HepG2 (cell line): ENCODE results near the gene MICB. TPM values are rescaled to one million over a fixed set of nuclear protein-coding genes. Genes with fewer than 3 reads are reported as not detected.

Experiments used
- GABPA ChIP-seq, 2 experiments: IDR thresholded peaks; 2 replicates each; pipeline ENCODE4 v1.6.1; 2011 to 2016; ENCODE audit warnings: low read depth in 2 of 2, low read length in 1 of 2, missing biosample characterization in 1 of 2, missing genetic modification characterization in 1 of 2
- MAFG ChIP-seq: sonication (generic); formaldehyde crosslinking; IDR thresholded peaks from 2 replicates; pipeline ENCODE4 v1.5.1; 2020; ENCODE audit warnings: mild to moderate bottlenecking, missing genetic modification reagents
- PAX8 ChIP-seq: sonication (generic); formaldehyde crosslinking; IDR thresholded peaks from 2 replicates; pipeline ENCODE4 v1.8.0; 2022; ENCODE audit warnings: mild to moderate bottlenecking, missing genetic modification reagents, borderline replicate concordance
- RAD51 ChIP-seq: fragments of 450-650 bp; IDR thresholded peaks from 2 replicates; pipeline ENCODE4 v1.6.1; 2016; ENCODE audit warnings: borderline replicate concordance
- YEATS2 ChIP-seq: sonication (generic); formaldehyde crosslinking; IDR thresholded peaks from 2 replicates; pipeline ENCODE4 v1.4.0; 2020; ENCODE audit warnings: missing genetic modification reagents, borderline replicate concordance
- ZHX2 ChIP-seq, 2 experiments: sonication (generic) in 1 of 2; formaldehyde crosslinking in 1 of 2; IDR thresholded peaks; 2 replicates each; pipeline versions ENCODE4 v1.6.1 to v1.9.0; 2014 to 2022; ENCODE audit warnings: antibody characterized with exemption in 1 of 2, borderline replicate concordance in 1 of 2, inconsistent platforms in 1 of 2, low read depth in 1 of 2, missing genetic modification reagents in 1 of 2
- ZNF280D ChIP-seq: sonication (generic); formaldehyde crosslinking; IDR thresholded peaks from 2 replicates; pipeline ENCODE4 v1.5.1; 2020; ENCODE audit warnings: mild to moderate bottlenecking, missing genetic modification reagents
- ZNF44 ChIP-seq: sonication (generic); formaldehyde crosslinking; IDR thresholded peaks from 2 replicates; pipeline ENCODE4 v1.5.1; 2020; ENCODE audit warnings: mild to moderate bottlenecking, missing genetic modification reagents
- ZNF670 ChIP-seq: sonication (generic); formaldehyde crosslinking; IDR thresholded peaks from 2 replicates; pipeline ENCODE4 v1.8.0; 2022; ENCODE audit warnings: mild to moderate bottlenecking, missing genetic modification reagents, borderline replicate concordance
- ZNF709 ChIP-seq: sonication (generic); formaldehyde crosslinking; IDR thresholded peaks from 2 replicates; pipeline ENCODE4 v1.5.0; 2020; ENCODE audit warnings: mild to moderate bottlenecking, missing genetic modification reagents
- ZSCAN30 ChIP-seq: sonication (generic); formaldehyde crosslinking; IDR thresholded peaks from 2 replicates; pipeline ENCODE4 v1.5.0; 2020; ENCODE audit warnings: mild to moderate bottlenecking, missing genetic modification reagents
- polyA plus RNA-seq, 8 experiments: library from polyadenylated mRNA; depleted of rRNA in 3 of 8; stranded (reverse) in 7 of 8; unstranded in 1 of 8; fragments of >200 nt; fragmentation: Illumina TruSeq in 4 of 8; extraction: Trizol in 4 of 8; gene quantifications; 2 replicates each; pipeline versions ENCODE4 v1.2.1 to v1.2.3, GENCODE V29; 2011 to 2016; ENCODE audit warnings: low read depth in 4 of 8, missing spikeins in 1 of 8, mixed read lengths in 1 of 8; ENCODE audit not compliant: insufficient read depth in 1 of 8
- total RNA-seq, 5 experiments: library from RNA; depleted of rRNA; stranded (reverse); fragments of >200 nt; fragmentation: Illumina TruSeq; extraction: Trizol; gene quantifications; 2 replicates each; pipeline ENCODE4 v1.2.3, GENCODE V29; 2016; ENCODE audit warnings: low read depth in 1 of 5
- TF ChIP-seq, protein P1 (sequence below): sonication (generic); formaldehyde crosslinking; IDR thresholded peaks from 2 replicates; pipeline ENCODE4 v1.4.0; 2020; ENCODE audit warnings: missing genetic modification reagents, borderline replicate concordance

MICB gene
- total and polyA plus RNA-seq, 2 of the 13 experiments (the other 11 are each of a cell fraction or from before 2014, with no cell fraction given), result 12.5 to 12.8 TPM

DNA sequence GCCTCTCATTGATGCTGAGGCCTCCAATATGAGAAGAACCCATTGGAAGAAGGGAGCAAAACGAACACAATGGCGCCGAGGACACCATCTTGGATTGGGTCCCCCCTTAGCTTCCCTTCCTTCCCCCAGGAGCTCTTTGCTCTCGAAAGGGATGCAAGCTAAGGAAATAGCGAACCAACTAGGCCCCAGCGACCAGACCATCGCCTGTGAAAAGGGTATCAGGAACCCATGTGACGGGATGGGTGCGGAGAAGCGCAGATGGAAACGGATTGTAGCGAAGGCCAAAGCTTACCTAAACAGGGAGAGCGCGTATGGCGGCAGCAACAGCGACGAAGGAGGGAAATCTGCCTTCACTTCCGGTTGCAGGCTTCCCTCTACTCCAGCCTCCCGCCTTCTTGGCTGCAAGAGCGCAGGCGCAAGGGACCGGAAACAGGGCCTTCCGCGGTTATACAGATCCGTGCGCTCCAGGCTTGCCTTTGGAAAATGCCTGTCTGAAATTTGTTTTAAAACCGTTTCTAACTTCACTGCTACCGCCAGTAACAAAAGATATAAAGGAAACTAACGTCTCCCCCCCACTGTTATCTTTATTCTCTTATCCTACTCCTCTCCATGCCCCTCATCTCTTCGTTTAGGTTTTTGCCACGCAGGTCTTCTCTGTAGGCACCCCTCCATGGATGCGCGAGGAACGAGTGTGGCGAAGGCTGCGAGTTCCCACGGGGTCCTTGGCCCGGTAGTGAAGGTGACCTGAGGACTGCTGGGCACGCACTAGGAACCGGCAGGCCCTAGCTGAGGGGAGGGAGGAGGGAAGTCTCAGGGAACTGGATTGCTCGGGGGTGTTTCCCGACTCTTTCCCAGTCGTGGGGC, 43.9 kb downstream of the MICB start, which contains the start of gene DDX39B (continued):
- TF ChIP-seq, protein P1, sequence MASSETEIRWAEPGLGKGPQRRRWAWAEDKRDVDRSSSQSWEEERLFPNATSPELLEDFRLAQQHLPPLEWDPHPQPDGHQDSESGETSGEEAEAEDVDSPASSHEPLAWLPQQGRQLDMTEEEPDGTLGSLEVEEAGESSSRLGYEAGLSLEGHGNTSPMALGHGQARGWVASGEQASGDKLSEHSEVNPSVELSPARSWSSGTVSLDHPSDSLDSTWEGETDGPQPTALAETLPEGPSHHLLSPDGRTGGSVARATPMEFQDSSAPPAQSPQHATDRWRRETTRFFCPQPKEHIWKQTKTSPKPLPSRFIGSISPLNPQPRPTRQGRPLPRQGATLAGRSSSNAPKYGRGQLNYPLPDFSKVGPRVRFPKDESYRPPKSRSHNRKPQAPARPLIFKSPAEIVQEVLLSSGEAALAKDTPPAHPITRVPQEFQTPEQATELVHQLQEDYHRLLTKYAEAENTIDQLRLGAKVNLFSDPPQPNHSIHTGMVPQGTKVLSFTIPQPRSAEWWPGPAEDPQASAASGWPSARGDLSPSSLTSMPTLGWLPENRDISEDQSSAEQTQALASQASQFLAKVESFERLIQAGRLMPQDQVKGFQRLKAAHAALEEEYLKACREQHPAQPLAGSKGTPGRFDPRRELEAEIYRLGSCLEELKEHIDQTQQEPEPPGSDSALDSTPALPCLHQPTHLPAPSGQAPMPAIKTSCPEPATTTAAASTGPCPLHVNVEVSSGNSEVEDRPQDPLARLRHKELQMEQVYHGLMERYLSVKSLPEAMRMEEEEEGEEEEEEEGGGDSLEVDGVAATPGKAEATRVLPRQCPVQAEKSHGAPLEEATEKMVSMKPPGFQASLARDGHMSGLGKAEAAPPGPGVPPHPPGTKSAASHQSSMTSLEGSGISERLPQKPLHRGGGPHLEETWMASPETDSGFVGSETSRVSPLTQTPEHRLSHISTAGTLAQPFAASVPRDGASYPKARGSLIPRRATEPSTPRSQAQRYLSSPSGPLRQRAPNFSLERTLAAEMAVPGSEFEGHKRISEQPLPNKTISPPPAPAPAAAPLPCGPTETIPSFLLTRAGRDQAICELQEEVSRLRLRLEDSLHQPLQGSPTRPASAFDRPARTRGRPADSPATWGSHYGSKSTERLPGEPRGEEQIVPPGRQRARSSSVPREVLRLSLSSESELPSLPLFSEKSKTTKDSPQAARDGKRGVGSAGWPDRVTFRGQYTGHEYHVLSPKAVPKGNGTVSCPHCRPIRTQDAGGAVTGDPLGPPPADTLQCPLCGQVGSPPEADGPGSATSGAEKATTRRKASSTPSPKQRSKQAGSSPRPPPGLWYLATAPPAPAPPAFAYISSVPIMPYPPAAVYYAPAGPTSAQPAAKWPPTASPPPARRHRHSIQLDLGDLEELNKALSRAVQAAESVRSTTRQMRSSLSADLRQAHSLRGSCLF, result peak; percentile 58; the same call in 1 of the 2 replicates
- peak; percentile 93 for TF ChIP-seq ZNF709 (CRISPR knock-in tag)
- peak; percentile 82 for TF ChIP-seq GABPA (IDR thresholded peaks at IDR 0.05; ENCODE audit: low read depth, low read length)
- TF ChIP-seq GABPA (CRISPR knock-in tag; IDR thresholded peaks at IDR 0.05; ENCODE audit: low read depth), result peak; percentile 97
- TF ChIP-seq ZHX2 (IDR thresholded peaks at IDR 0.05; ENCODE audit: low read depth), result peak; percentile 85
- TF ChIP-seq ZHX2 (CRISPR knock-in tag; IDR thresholded peaks at IDR 0.05; ENCODE audit: borderline replicate concordance), result peak; percentile 96; the same call in 1 of the 2 replicates
- peak; percentile 97 for TF ChIP-seq ZNF280D
- TF ChIP-seq MAFG, result no peak
- no peak; the same call in 1 of the 2 replicates for TF ChIP-seq PAX8 (CRISPR knock-in tag)
- peak; percentile 97; the same call in 1 of the 2 replicates for TF ChIP-seq ZNF670 (CRISPR knock-in tag)
- no peak for TF ChIP-seq RAD51
- no peak; the same call in 1 of the 2 replicates for TF ChIP-seq ZNF44 (CRISPR knock-in tag)
- TF ChIP-seq ZSCAN30, result no peak
- peak; percentile 100 for TF ChIP-seq YEATS2 (CRISPR knock-in tag)
